GM23338 (cell line): ENCODE measurements around the gene KRTAP3-2. TPM values are rescaled to one million over a fixed set of nuclear protein-coding genes. Genes with fewer than 3 reads are reported as not detected.

Experiments used
- ATAC-seq: fragments of 200-7000 bp; cut with Tn5 transposase; 3 replicates; pipeline ENCODE4 v1.9.1; 2020
- DNase-seq: peaks from one replicate; pipeline ENCODE4 v3.0.0-alpha.2; 2015; ENCODE audit warnings: low spot score
- H2AFZ ChIP-seq: fragments of 200-600 bp; sonication (generic); 2 replicates; pipeline ENCODE4 v1.8.0; 2016; ENCODE audit warnings: antibody characterized with exemption, mild to moderate bottlenecking, moderate library complexity
- H3F3A ChIP-seq: fragments of 200-600 bp; sonication (generic); replicated peaks from 2 replicates; pipeline ENCODE4 v1.8.0; 2017; ENCODE audit warnings: antibody characterized with exemption, mixed run types, low read depth
- H3K27ac ChIP-seq: fragments of 200-600 bp; sonication (generic); 2 replicates; pipeline ENCODE4 v1.6.1; 2016; ENCODE audit warnings: low read depth
- H3K27me3 ChIP-seq: fragments of 200-600 bp; sonication (generic); 2 replicates; pipeline ENCODE4 v1.8.0; 2016; ENCODE audit warnings: mild to moderate bottlenecking, mixed run types, moderate library complexity; ENCODE audit not compliant: insufficient read depth
- H3K36me3 ChIP-seq: fragments of 200-600 bp; sonication (generic); 2 replicates; pipeline ENCODE4 v1.8.0; 2016; ENCODE audit warnings: mild to moderate bottlenecking; ENCODE audit not compliant: insufficient read depth
- H3K4me1 ChIP-seq: fragments of 200-600 bp; sonication (generic); 2 replicates; pipeline ENCODE4 v1.8.0; 2016; ENCODE audit warnings: mild to moderate bottlenecking, moderate library complexity; ENCODE audit not compliant: insufficient read depth
- H3K4me2 ChIP-seq: fragments of 200-600 bp; sonication (generic); 2 replicates; pipeline ENCODE4 v1.7.1; 2017; ENCODE audit warnings: mixed run types
- H3K4me3 ChIP-seq: fragments of 200-600 bp; sonication (generic); 2 replicates; pipeline ENCODE4 v1.6.1; 2016; ENCODE audit warnings: mixed run types
- H3K79me2 ChIP-seq: fragments of 200-600 bp; sonication (generic); replicated peaks from 2 replicates; pipeline ENCODE4 v1.8.0; 2017; ENCODE audit warnings: mild to moderate bottlenecking; ENCODE audit not compliant: insufficient read depth
- H3K9me2 ChIP-seq: fragments of 200-600 bp; sonication (generic); 2 replicates; pipeline ENCODE4 v1.8.0; 2017; ENCODE audit not compliant: insufficient read depth
- H4K20me1 ChIP-seq: fragments of 200-600 bp; sonication (generic); replicated peaks from 2 replicates; pipeline ENCODE4 v1.8.0; 2017; ENCODE audit warnings: mild to moderate bottlenecking; ENCODE audit not compliant: insufficient read depth
- H3K27ac Mint-ChIP-seq: 2 replicates; pipeline ENCODE4 v1.8.0; 2020; ENCODE audit warnings: inconsistent platforms, mild to moderate bottlenecking, moderate library complexity, mixed read lengths
- H3K27me3 Mint-ChIP-seq: 3 replicates; pipeline ENCODE4 v1.8.0; 2022; ENCODE audit warnings: low read depth, mild to moderate bottlenecking, moderate library complexity, mixed read lengths, inconsistent platforms; ENCODE audit not compliant: insufficient read depth, poor library complexity
- H3K36me3 Mint-ChIP-seq: 3 replicates; pipeline ENCODE4 v1.8.0; 2021; ENCODE audit warnings: low read depth, mild to moderate bottlenecking, inconsistent platforms, moderate library complexity, mixed read lengths
- H3K4me1 Mint-ChIP-seq: 3 replicates; pipeline ENCODE4 v1.8.0; 2020; ENCODE audit warnings: mild to moderate bottlenecking, inconsistent platforms, mixed read lengths
- H3K4me3 Mint-ChIP-seq: 3 replicates; pipeline ENCODE4 v1.8.0; 2021; ENCODE audit warnings: moderate library complexity, mild to moderate bottlenecking, inconsistent platforms, mixed read lengths
- H3K9me3 Mint-ChIP-seq: 3 replicates; pipeline ENCODE4 v1.8.0; 2020; ENCODE audit warnings: moderate library complexity, mild to moderate bottlenecking, inconsistent platforms, mixed read lengths
- CREB1 ChIP-seq: fragments of 250-450 bp; sonication (Bioruptor Pico); IDR thresholded peaks from 2 replicates; pipeline ENCODE4 v1.5.0; 2020; ENCODE audit warnings: low read depth, mild to moderate bottlenecking, moderate library complexity
- CTCF ChIP-seq, 2 experiments: fragments of 200-600 bp in 1 of 2; sonication (generic) in 1 of 2; conservative IDR thresholded peaks; 2 replicates each; pipeline versions ENCODE4 v1.5.1 to v1.6.1; 2016 to 2017; ENCODE audit warnings: antibody characterized with exemption in 2 of 2, low read depth in 2 of 2, mild to moderate bottlenecking in 2 of 2, moderate library complexity in 1 of 2
- ETS1 ChIP-seq: IDR thresholded peaks from 2 replicates; pipeline ENCODE4 v1.6.1; 2016; ENCODE audit warnings: antibody characterized with exemption
- EZH2 ChIP-seq: fragments of 200-600 bp; sonication (generic); IDR thresholded peaks from one replicate; pipeline ENCODE4 v1.8.0; 2017; ENCODE audit warnings: antibody characterized with exemption, mild to moderate bottlenecking, low read depth; ENCODE audit not compliant: unreplicated experiment
- EZH2phosphoT487 ChIP-seq: fragments of 200-600 bp; sonication (generic); IDR thresholded peaks from one replicate; pipeline ENCODE4 v1.8.1; 2018; ENCODE audit warnings: antibody characterized with exemption; ENCODE audit not compliant: unreplicated experiment
- JUNB ChIP-seq: IDR thresholded peaks from one replicate; pipeline ENCODE4 v1.6.1; 2016; ENCODE audit warnings: antibody characterized with exemption; ENCODE audit not compliant: unreplicated experiment
- NANOG ChIP-seq: IDR thresholded peaks from 2 replicates; pipeline ENCODE4 v1.6.1; 2016; ENCODE audit warnings: antibody characterized with exemption, borderline replicate concordance
- POLR2AphosphoS5 ChIP-seq: IDR thresholded peaks from 2 replicates; pipeline ENCODE4 v1.6.1; 2016; ENCODE audit warnings: antibody characterized with exemption, low read depth
- REST ChIP-seq: IDR thresholded peaks from one replicate; pipeline ENCODE4 v1.6.1; 2018; ENCODE audit warnings: antibody characterized with exemption; ENCODE audit not compliant: unreplicated experiment
- STAT1 ChIP-seq: IDR thresholded peaks from one replicate; pipeline ENCODE4 v1.6.1; 2016; ENCODE audit warnings: antibody characterized with exemption; ENCODE audit not compliant: unreplicated experiment
- ZNF114 ChIP-seq: fragments of 250-450 bp; sonication (Bioruptor Pico); IDR thresholded peaks from 2 replicates; pipeline ENCODE4 v1.5.0; 2020; ENCODE audit warnings: mild to moderate bottlenecking, moderate library complexity
- ZNF331 ChIP-seq: fragments of 250-450 bp; sonication (Bioruptor Pico); IDR thresholded peaks from 2 replicates; pipeline ENCODE4 v1.5.0; 2020; ENCODE audit warnings: low read depth, mild to moderate bottlenecking, moderate library complexity
- ZNF462 ChIP-seq: fragments of 250-450 bp; sonication (Bioruptor Pico); IDR thresholded peaks from 2 replicates; pipeline ENCODE4 v1.5.0; 2020; ENCODE audit warnings: mild to moderate bottlenecking, moderate library complexity
- polyA plus RNA-seq: library from polyadenylated mRNA; unstranded; fragments of >200 nt; fragmentation: Nextera tagmentation; extraction: Ambion mirVana; gene quantifications from 2 replicates; pipeline ENCODE4 v1.2.1, GENCODE V29; 2016
- total RNA-seq: library from RNA; depleted of rRNA; stranded (reverse); fragments of >200 nt; shearing (Covaris generic); gene quantifications from 2 replicates; pipeline ENCODE4 v1.2.3, GENCODE V29; 2014

Gene KRTAP3-2
- total and polyA plus RNA-seq, 2 experiments from 2014 or later: not detected

- H3K9me2 ChIP-seq: 0 out of 2 replicates have a peak, but pooled peaks cover 3% of the 10 kb centered on the region
- H3K9me3 Mint-ChIP-seq: no peaks in the 10 kb centered on the region; the same call in 2 of the 3 replicates
- no peak for ATAC-seq
- H3K4me3 ChIP-seq: no peak overlapping the region
- H3K4me2 ChIP-seq: no peak overlapping the region
- H3K27me3 ChIP-seq: no peaks in the 10 kb centered on the region
- no peak for TF ChIP-seq EZH2
- no peak for TF ChIP-seq REST
- TF ChIP-seq NANOG: no peak
- no peak for TF ChIP-seq CREB1 (CRISPR knock-in tag)
- no peak for TF ChIP-seq STAT1
- no peak for TF ChIP-seq ZNF114
- TF ChIP-seq CTCF (conservative IDR thresholded peaks at IDR 0.05; ENCODE audit: low read depth in 2 of 2): no peak
- TF ChIP-seq EZH2phosphoT487: no peak
- no peak for TF ChIP-seq ZNF462 (CRISPR knock-in tag)
- TF ChIP-seq POLR2AphosphoS5: no peak
- no peak for TF ChIP-seq ETS1
- TF ChIP-seq ZNF331 (CRISPR knock-in tag): no peak
- no peak for TF ChIP-seq JUNB
- no peaks in the 10 kb centered on the region for H4K20me1 ChIP-seq
- no peak overlapping the region for H3K27ac Mint-ChIP-seq
- H3K4me3 Mint-ChIP-seq: no peak overlapping the region
- peaks cover 3% of the 10 kb centered on the region for H3K27me3 Mint-ChIP-seq
- H3F3A ChIP-seq: no peaks in the 10 kb centered on the region
- H3K36me3 ChIP-seq: no peaks in the 10 kb centered on the region
- DNase-seq: no peak
- no peak overlapping the region for H3K27ac ChIP-seq
- peaks cover 28% of the 10 kb centered on the region for H3K4me1 Mint-ChIP-seq
- no peaks in the 10 kb centered on the region for H3K36me3 Mint-ChIP-seq
- H2AFZ ChIP-seq: no peak overlapping the region
- peaks cover 23% of the 10 kb centered on the region for H3K4me1 ChIP-seq
- no peaks in the 10 kb centered on the region for H3K79me2 ChIP-seq
Observed at GRCh38 chr17:40961591-40961990, 38.1 kb downstream of the KRTAP3-2 start.
